Naive thymus-derived CD8-positive, alpha-beta T cell (primary cell): Measurements from ENCODE around the gene PPP2R5C. TPM values are rescaled to one million over a fixed set of nuclear protein-coding genes. Genes with fewer than 3 reads are reported as not detected.

Source experiments
- ATAC-seq, 2 donors: fragments of 150-1000 bp; cut with Tn5 transposase in 1 of 2; sonication (Bioruptor Pico), chemical (Tn5 transposase) in 1 of 2; 1 replicate in 1 of 2; 2 replicates in 1 of 2; pipeline ENCODE4 v1.10.0; 2021; ENCODE audit warnings: mild to moderate bottlenecking in 2 of 2, moderate library complexity in 2 of 2
- POLR2A ChIA-PET: fragments of 350-600 bp; sonication (Branson Sonifier 250); formaldehyde crosslinking; loops from one replicate; lab custom pipeline; 2021; ENCODE audit warnings: antibody characterized with exemption; lab: Charles Lee
- DNase-seq, 10 donors: peaks; one replicate each; pipeline versions ENCODE4 v3.0.0 to v3.0.0-alpha.2; 2020 to 2022
- H3K27ac Mint-ChIP-seq, 10 donors: one replicate each; pipeline ENCODE4 v1.8.0; 2020 to 2022; ENCODE audit warnings: mild to moderate bottlenecking in 10 of 10, mixed read lengths in 10 of 10, moderate library complexity in 4 of 10, inconsistent platforms in 1 of 10
- H3K27me3 Mint-ChIP-seq, 5 donors: one replicate each; pipeline ENCODE4 v1.8.0; 2021 to 2022; ENCODE audit warnings: mixed read lengths in 5 of 5
- H3K36me3 Mint-ChIP-seq, 3 donors: one replicate each; pipeline ENCODE4 v1.8.0; 2020 to 2022; ENCODE audit warnings: mixed read lengths in 3 of 3, mild to moderate bottlenecking in 2 of 3, inconsistent platforms in 1 of 3
- H3K4me1 Mint-ChIP-seq, 4 donors: one replicate each; pipeline ENCODE4 v1.8.0; 2021 to 2022; ENCODE audit warnings: mixed read lengths in 4 of 4
- H3K4me3 Mint-ChIP-seq, 10 donors: one replicate each; pipeline ENCODE4 v1.8.0; 2020 to 2022; ENCODE audit warnings: mild to moderate bottlenecking in 10 of 10, mixed read lengths in 10 of 10, moderate library complexity in 6 of 10, inconsistent platforms in 1 of 10
- H3K9me3 Mint-ChIP-seq, 9 donors: one replicate each; pipeline ENCODE4 v1.8.0; 2020 to 2022; ENCODE audit warnings: mixed read lengths in 9 of 9, mild to moderate bottlenecking in 3 of 9, inconsistent platforms in 1 of 9, moderate library complexity in 1 of 9
- polyA plus RNA-seq, 3 donors: library from polyadenylated mRNA; unstranded; fragments of 300-500 nt; fragmentation: Illumina TruSeq; gene quantifications; one replicate each; pipeline ENCODE4 v1.2.3, GENCODE V29; 2021
- total RNA-seq, 8 experiments: library from RNA in 2 of 8; stranded (reverse) in 2 of 8; gene quantifications; one replicate each; pipeline ENCODE4 v1.2.3 and lab custom pipeline; 2021 to 2026

The PPP2R5C gene
- total and polyA plus RNA-seq, 5 experiments from 2014 or later, result 143 to 418 (median 237) TPM

- Mint-ChIP-seq H3K27ac (peak overlapping the region in 1 of 10 donors; percentile 43), H3K36me3 (peaks cover 0 to 2% (median 0%) of the 10 kb centered on the region in 3 donors), H3K9me3 (peaks cover 0 to 10% (median 0%) of the 10 kb centered on the region in 9 donors), H3K4me1 (peaks cover 7 to 12% (median 11%) of the 10 kb centered on the region in 4 donors), H3K4me3 (no peak overlapping the region), H3K27me3 (peaks cover 0 to 15% (median 3%) of the 10 kb centered on the region in 5 donors)
- no peak for DNase-seq
- no peak for ATAC-seq
- POLR2A ChIA-PET, result no interaction called here
These were observed 3.7 kb upstream of the PPP2R5C start for GRCh38 chr14:101757839-101758211.

- ATAC-seq (no peak), DNase-seq (no peak)
- POLR2A ChIA-PET, result interaction anchor here (1.0 to 2.3 kb wide), 7 partner anchors 28 to 66 kb away, joined by 4 to 20 read pairs (median 9); no protein-coding TSS in a partner anchor
- peaks cover 0 to 4% (median 0%) of the 10 kb centered on the region in 9 donors for H3K9me3 Mint-ChIP-seq
- no peak overlapping the region for H3K4me3 Mint-ChIP-seq
- peak overlapping the region in 4 of 10 donors; percentile 2 to 75 (median 36) for H3K27ac Mint-ChIP-seq
- H3K36me3 Mint-ChIP-seq, result peaks cover 0 to 7% (median 1%) of the 10 kb centered on the region in 3 donors
- H3K4me1 Mint-ChIP-seq, result peaks cover 11 to 22% (median 18%) of the 10 kb centered on the region in 4 donors
- peaks cover 0 to 10% (median 3%) of the 10 kb centered on the region in 5 donors for H3K27me3 Mint-ChIP-seq
These were observed 2.5 kb upstream of the PPP2R5C start for GRCh38 chr14:101758913-101759593.

- H3K36me3 Mint-ChIP-seq, result peaks cover 0 to 20% (median 5%) of the 10 kb centered on the region in 3 donors
- peak overlapping the region; percentile 55 to 92 (median 86) for H3K27ac Mint-ChIP-seq
- H3K4me1 Mint-ChIP-seq, result peaks cover 14 to 35% (median 26%) of the 10 kb centered on the region in 4 donors
- H3K4me3 Mint-ChIP-seq, result peak overlapping the region; percentile 58 to 88 (median 75)
- H3K9me3 Mint-ChIP-seq, result no peaks in the 10 kb centered on the region
- peaks cover 0 to 5% (median 3%) of the 10 kb centered on the region in 5 donors for H3K27me3 Mint-ChIP-seq
- ATAC-seq (peak; percentile 63 to 69), DNase-seq (peak; percentile 85 to 99 (median 95))
- POLR2A ChIA-PET, result interaction anchor here (0.7 to 2.3 kb wide), 16 partner anchors 20 to 1214 kb away, joined by 3 to 20 read pairs (median 4); no protein-coding TSS in a partner anchor
These were observed 1.1 kb upstream of the PPP2R5C start for GRCh38 chr14:101760138-101761011.

GRCh38 chr14:101761881-101762529 is 496 bp downstream of the PPP2R5C start:
- peak overlapping the region in 9 of 10 donors; percentile 74 to 96 (median 92) for H3K27ac Mint-ChIP-seq
- no peaks in the 10 kb centered on the region for H3K27me3 Mint-ChIP-seq
- H3K9me3 Mint-ChIP-seq, result no peaks in the 10 kb centered on the region
- H3K4me3 Mint-ChIP-seq, result peak overlapping the region; percentile 87 to 98 (median 93)
- peak; percentile 15 to 16 for ATAC-seq
- peaks cover 0 to 35% (median 6%) of the 10 kb centered on the region in 3 donors for H3K36me3 Mint-ChIP-seq
- peaks cover 14 to 36% (median 26%) of the 10 kb centered on the region in 4 donors for H3K4me1 Mint-ChIP-seq
- POLR2A ChIA-PET, result interaction anchor here (0.5 to 3.4 kb wide), 15 partner anchors 9 to 1705 kb away, joined by 3 to 21 read pairs (median 4); no protein-coding TSS in a partner anchor
- DNase-seq, result peak; percentile 36 to 74 (median 44)

- H3K27me3 Mint-ChIP-seq, result no peaks in the 10 kb centered on the region
- ATAC-seq (no peak), DNase-seq (no peak)
- POLR2A ChIA-PET, result interaction anchor here (0.6 to 3.4 kb wide), 13 partner anchors 8 to 181 kb away, joined by 3 to 21 read pairs (median 4); no protein-coding TSS in a partner anchor
- H3K4me3 Mint-ChIP-seq, result peak overlapping the region; percentile 87 to 98 (median 93)
- no peaks in the 10 kb centered on the region for H3K9me3 Mint-ChIP-seq
- peak overlapping the region in 9 of 10 donors; percentile 74 to 96 (median 92) for H3K27ac Mint-ChIP-seq
- peaks cover 14 to 36% (median 26%) of the 10 kb centered on the region in 4 donors for H3K4me1 Mint-ChIP-seq
- H3K36me3 Mint-ChIP-seq, result peaks cover 0 to 36% (median 6%) of the 10 kb centered on the region in 3 donors
These were observed 1.1 kb downstream of the PPP2R5C start for GRCh38 chr14:101762530-101763101.

- Mint-ChIP-seq H3K27me3 (no peaks in the 10 kb centered on the region), H3K9me3 (no peaks in the 10 kb centered on the region), H3K4me1 (peaks cover 16 to 36% (median 25%) of the 10 kb centered on the region in 4 donors), H3K4me3 (peak overlapping the region in 9 of 10 donors; percentile 31 to 97 (median 68)), H3K27ac (peak overlapping the region in 7 of 10 donors; percentile 25 to 81 (median 66)), H3K36me3 (peaks cover 0 to 36% (median 6%) of the 10 kb centered on the region in 3 donors)
- no peak for ATAC-seq
- DNase-seq, result no peak
- POLR2A ChIA-PET, result interaction anchor here (0.6 to 3.4 kb wide), 7 partner anchors 7 to 184 kb away, joined by 3 to 21 read pairs (median 5); no protein-coding TSS in a partner anchor
These were observed 2.6 kb downstream of the PPP2R5C start for GRCh38 chr14:101763941-101764709.

- ATAC-seq, result no peak
- POLR2A ChIA-PET, result interaction anchor here (0.6 to 1.2 kb wide), 2 partner anchors 42 to 61 kb away, joined by 3 to 4 read pairs; no protein-coding TSS in a partner anchor
These were observed 6.3 kb downstream of the PPP2R5C start for GRCh38 chr14:101767618-101768362.

GRCh38 chr14:101770183-101770582 is 8.7 kb downstream of the PPP2R5C start:
- Mint-ChIP-seq H3K4me1 (peaks cover 7 to 35% (median 23%) of the 10 kb centered on the region in 4 donors), H3K4me3 (no peak overlapping the region), H3K27ac (peak overlapping the region in 2 of 10 donors; percentile 67 to 86), H3K9me3 (no peaks in the 10 kb centered on the region), H3K27me3 (no peaks in the 10 kb centered on the region), H3K36me3 (peaks cover 0 to 18% (median 1%) of the 10 kb centered on the region in 3 donors)
- ATAC-seq (no peak), DNase-seq (no peak)
- POLR2A ChIA-PET, result interaction anchor here (1.0 to 5.0 kb wide), 7 partner anchors 7 to 70 kb away, joined by 3 to 31 read pairs (median 13); no protein-coding TSS in a partner anchor

More at GRCh38 chr14:101767618-101768362, 6.3 kb downstream of the PPP2R5C start:
- H3K9me3 Mint-ChIP-seq, result no peaks in the 10 kb centered on the region
- peaks cover 12 to 32% (median 21%) of the 10 kb centered on the region in 4 donors for H3K4me1 Mint-ChIP-seq
- H3K4me3 Mint-ChIP-seq, result no peak overlapping the region
- no peaks in the 10 kb centered on the region for H3K27me3 Mint-ChIP-seq
- DNase-seq, result no peak
- peaks cover 0 to 34% (median 6%) of the 10 kb centered on the region in 3 donors for H3K36me3 Mint-ChIP-seq
- H3K27ac Mint-ChIP-seq, result peak overlapping the region in 2 of 10 donors; percentile 11 to 25

GRCh38 chr14:101772770-101773169 is 11.3 kb downstream of the PPP2R5C start:
- Mint-ChIP-seq H3K4me1 (peaks cover 12 to 54% (median 30%) of the 10 kb centered on the region in 4 donors), H3K27me3 (no peaks in the 10 kb centered on the region), H3K9me3 (no peaks in the 10 kb centered on the region), H3K36me3 (peaks cover 0 to 3% (median 0%) of the 10 kb centered on the region in 3 donors), H3K4me3 (no peak overlapping the region), H3K27ac (peak overlapping the region in 1 of 10 donors; percentile 36)
- POLR2A ChIA-PET, result interaction anchor here (0.6 to 5.0 kb wide), 2 partner anchors 51 to 70 kb away, joined by 4 to 31 read pairs; no protein-coding TSS in a partner anchor
- ATAC-seq (no peak), DNase-seq (no peak)

GRCh38 chr14:101773378-101773777 is 11.9 kb downstream of the PPP2R5C start:
- Mint-ChIP-seq H3K27ac (peak overlapping the region in 3 of 10 donors; percentile 27 to 66 (median 57)), H3K36me3 (peaks cover 0 to 3% (median 0%) of the 10 kb centered on the region in 3 donors), H3K4me3 (no peak overlapping the region), H3K4me1 (peaks cover 12 to 55% (median 31%) of the 10 kb centered on the region in 4 donors), H3K9me3 (no peaks in the 10 kb centered on the region), H3K27me3 (no peaks in the 10 kb centered on the region)
- DNase-seq (no peak), ATAC-seq (no peak)
- POLR2A ChIA-PET, result interaction anchor here (0.6 to 5.0 kb wide), 2 partner anchors 51 to 69 kb away, joined by 4 to 31 read pairs; no protein-coding TSS in a partner anchor
